Measurements from ENCODE around the gene IGF2BP2.

Gene IGF2BP2

GRCh38 chr3:185764163-185764979, 60.5 kb downstream of the IGF2BP2 start:
- DNase-seq: no peak

- DNase-seq: no peak
Measured at GRCh38 chr3:185763347-185764005, 61.4 kb downstream of the IGF2BP2 start.

GRCh38 chr3:185760550-185760949, 64.3 kb downstream of the IGF2BP2 start:
- no peak for DNase-seq

- no peak for DNase-seq
Measured at GRCh38 chr3:185760088-185760487, 64.8 kb downstream of the IGF2BP2 start.

- DNase-seq: no peak
Measured at GRCh38 chr3:185759512-185759911, 65.3 kb downstream of the IGF2BP2 start.

GRCh38 chr3:185758912-185759311, 65.9 kb downstream of the IGF2BP2 start:
- no peak for DNase-seq

GRCh38 chr3:185757176-185757575, 67.7 kb downstream of the IGF2BP2 start:
- DNase-seq: no peak

DNA sequence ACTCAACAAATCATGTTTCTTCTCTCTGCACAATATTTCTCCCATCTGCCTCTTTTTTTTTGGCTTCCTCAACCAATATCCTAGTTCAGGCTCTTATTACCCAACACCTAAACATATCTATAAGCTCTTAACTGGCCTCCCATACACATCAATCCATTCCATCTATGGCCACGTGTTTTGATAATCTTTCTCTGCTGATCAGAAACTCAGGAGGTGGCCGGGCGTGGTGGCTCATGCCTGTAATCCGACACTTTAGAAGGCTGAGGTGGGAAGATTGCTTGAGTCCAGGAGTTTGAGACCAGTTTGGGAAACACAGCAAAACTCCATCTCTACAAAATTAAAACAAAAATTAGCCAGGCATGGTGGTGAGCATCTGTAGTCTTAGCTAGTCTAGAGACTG, 68.4 kb downstream of the IGF2BP2 start:
- no peak for DNase-seq

DNA sequence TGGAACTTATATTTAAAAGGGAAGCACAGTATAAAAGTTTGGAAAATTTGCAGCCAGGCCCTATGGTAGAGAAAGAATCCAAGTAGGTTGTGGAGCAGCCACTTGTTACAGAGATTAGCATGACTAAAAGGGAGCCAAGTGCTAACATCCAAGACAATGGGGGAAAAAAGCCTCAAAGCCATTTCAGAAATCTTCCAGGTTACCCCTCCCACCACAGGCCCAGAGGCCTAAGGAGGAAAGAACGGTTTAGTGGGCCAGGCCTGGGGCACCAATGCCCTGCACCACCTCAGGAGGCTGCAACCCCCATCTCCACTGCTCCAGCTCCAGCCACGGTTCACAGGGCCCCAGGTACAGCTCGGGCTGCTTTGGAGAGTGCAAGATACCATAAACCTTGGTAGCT, 69.9 kb downstream of the IGF2BP2 start:
- DNase-seq: no peak

GRCh38 chr3:185753354-185753753, 71.5 kb downstream of the IGF2BP2 start:
- DNase-seq: no peak

GRCh38 chr3:185750702-185751101, 74.1 kb downstream of the IGF2BP2 start:
- no peak for DNase-seq

DNA sequence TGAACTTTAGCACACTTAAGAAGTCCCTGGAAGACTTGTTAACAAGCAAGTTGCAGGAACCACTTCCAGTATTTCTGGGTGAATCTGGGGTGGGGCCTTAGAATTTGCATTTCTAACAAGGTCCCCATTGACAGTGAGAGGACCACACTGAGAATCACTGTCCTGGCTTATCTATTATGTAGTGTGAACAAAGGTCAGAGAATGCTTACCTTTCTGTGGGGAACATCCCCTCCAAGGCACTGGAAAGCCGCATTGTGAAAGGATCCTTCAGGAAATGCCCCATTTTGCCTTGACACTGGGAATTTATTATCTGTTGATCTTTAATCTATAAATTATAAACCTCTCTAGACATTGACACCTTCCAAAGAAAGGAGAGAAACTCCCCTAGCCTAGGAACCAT, 74.8 kb downstream of the IGF2BP2 start:
- no peak for DNase-seq

DNA sequence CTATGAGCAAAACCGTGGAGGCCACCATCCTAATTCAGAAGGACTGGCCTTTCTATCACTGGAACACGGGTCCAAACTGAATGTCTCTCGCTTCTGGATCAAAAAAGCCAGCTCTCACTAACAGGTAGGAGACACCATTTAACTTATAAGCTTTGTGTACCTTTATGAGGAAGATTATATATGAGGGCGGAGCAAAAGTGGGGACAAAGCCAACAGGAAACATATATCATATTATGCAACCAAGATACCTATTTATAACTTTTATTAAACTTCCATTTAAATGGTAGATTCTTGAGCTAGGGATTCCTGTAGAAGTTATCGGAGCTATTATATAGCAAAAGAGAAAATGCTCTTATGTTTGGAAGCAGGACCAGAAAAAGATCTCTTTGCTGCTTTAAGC, 78.4 kb downstream of the IGF2BP2 start:
- DNase-seq: no peak

DNA sequence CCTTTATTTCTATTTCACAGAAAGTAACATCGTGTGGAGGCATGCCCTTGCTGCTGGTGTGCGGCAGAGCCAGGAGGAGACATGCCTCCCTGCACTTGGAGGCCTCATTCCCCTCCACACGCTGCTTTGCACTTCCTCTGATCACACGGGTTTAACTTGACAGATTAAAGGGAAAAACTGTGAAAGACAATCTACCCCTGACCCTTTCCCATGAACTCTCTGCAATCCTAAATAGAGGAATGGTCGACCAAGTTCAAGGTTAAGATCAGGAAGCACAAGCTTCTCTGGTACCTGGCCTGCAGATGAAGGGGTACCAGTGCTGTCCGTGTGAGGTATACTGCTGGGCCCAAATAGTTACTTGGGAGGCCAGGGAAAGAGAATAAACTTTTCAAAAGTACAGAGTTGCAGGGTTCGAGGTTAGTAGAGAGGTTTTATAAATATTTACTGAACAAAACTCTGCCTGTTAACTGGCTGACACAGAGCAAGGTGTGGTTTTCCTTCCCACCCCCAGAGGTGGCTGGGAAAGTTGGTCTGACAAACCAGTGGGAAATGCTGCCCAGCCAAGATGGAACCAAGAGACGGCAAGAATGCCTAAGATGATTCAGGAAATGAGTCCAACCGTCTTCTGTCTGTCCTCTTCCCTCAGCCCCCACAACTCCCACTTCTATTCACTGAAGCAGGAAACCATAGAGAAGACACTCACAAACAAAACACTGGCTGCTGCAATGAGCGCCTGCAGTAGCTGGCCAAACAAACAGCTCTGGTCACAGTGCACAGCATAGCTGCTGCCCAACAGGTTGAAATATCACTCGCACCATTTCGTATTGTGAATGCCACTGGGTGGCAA, 79.6 kb downstream of the IGF2BP2 start:
- DNase-seq: peak in 1 of 2 donors; percentile 59

- DNase-seq: no peak
Measured at GRCh38 chr3:185741586-185741985, 83.3 kb downstream of the IGF2BP2 start.

DNA sequence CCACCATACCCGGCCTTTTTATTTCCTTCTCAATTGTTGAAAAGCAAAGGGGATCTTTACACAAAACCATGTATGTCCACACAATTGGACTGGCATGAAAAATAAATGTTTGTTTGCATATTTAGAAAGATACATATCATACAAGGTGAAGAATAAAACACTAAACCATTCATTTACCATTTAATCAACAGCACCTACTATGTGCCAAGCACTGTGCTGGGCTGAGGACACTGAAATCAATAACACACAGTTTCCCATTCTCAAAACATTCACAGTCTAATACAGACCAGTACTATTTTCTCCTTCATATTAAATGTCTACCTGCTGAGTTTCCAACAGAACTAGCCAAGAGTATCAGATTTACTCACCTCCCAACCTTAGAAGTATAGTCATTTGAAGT, 84.7 kb downstream of the IGF2BP2 start:
- DNase-seq: no peak

- no peak for DNase-seq
Measured at GRCh38 chr3:185739264-185739701, 85.6 kb downstream of the IGF2BP2 start.

- DNase-seq: no peak
Measured at GRCh38 chr3:185737740-185738680, 86.8 kb downstream of the IGF2BP2 start.

GRCh38 chr3:185737020-185737419, 87.8 kb downstream of the IGF2BP2 start:
- DNase-seq: no peak

DNA sequence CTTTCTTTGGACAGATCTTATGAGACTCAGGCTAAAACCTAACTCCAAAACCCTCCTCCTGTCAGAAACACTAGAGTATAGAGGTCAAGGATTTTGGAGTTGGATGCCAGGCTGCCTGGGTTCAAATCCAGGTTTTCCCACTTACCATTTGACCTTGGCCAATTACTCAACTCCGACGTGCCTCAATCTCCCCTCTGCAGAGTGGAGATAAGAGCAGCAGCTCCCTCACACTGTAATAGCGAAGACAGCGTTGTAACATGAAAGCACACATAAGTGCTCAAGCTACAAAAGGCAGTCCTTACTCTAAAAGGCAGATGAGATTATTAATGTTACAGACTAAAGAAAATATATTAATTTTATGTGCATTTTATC, 90.1 kb downstream of the IGF2BP2 start:
- no peak for DNase-seq

DNA sequence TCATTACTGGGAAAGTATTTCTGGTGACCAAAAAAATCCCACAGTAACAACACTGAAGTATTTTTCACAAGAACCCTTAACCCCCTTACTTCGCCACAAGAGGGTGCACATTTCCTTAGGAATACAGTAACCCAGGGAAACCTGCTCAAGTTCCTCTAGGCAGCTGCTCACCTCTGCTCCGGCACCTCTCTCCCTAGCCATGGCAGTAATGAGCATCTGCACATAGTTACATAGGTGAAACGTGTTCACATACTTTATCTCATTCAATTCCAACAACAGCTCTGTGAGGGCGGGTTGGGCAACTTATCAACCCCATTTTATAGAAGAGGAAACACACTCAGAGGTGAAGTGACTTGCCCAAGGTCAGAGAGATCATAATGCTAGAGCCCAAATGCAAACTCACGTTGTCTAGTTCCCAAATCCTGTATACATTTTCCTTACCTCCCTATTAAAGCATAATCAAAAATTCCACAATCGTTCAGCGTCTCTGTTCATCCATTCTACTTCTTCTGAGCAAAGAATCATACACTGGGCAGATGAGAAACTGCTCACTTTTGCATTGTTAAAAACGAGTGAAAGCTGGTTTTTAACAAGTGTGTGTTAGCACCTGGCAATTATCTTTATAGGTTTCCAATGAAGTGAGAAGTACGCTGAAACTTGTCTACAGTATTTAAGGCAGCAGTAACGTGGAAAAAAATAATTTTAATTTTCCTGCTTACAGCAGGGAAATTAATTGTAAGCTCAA, 90.7 kb downstream of the IGF2BP2 start:
- DNase-seq: peak; percentile 10 to 44

DNA sequence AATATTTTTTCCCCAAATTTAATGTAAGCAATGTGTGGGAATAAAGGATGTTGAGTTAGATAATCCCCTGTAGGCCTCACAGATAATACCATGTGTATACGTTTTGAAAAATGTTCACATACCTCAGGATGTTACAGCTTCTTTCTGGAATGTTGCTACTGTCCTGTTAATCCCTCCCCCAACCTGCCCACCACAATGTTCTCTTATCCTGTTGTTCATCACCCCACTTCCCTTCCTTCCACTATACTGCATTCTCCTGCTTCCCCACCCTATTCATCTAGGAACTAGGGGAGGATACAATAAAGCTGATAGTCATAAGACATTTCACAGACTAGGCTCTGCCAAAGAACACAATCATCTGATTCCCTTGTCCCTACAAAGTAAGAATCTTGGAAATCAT, 92.1 kb downstream of the IGF2BP2 start:
- DNase-seq: no peak

Measured in bone marrow (tissue), 2 donors.